Endometrium (tissue), 2 donors: Measurements from ENCODE around the gene VGLL4.
"Not testable (repeated sequence)": the region's sequence is repeated elsewhere in the genome, so short reads cannot be mapped to it uniquely, and the experiment has no call there.

Experiments used
- FAIRE-seq: peaks from 2 replicates; lab custom pipeline; 2012; peaks lifted over from hg19 to GRCh38; lab: Jason Lieb, UNC
- donor health status: control.
- donor health status: control.

Gene VGLL4, protein sequence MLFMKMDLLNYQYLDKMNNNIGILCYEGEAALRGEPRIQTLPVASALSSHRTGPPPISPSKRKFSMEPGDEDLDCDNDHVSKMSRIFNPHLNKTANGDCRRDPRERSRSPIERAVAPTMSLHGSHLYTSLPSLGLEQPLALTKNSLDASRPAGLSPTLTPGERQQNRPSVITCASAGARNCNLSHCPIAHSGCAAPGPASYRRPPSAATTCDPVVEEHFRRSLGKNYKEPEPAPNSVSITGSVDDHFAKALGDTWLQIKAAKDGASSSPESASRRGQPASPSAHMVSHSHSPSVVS

GRCh38 chr3:11643605-11644087 is at the start of gene VGLL4:
VGLL4 (minus strand) TSS chr3:11643915; CDS start chr3:11643518, 397 bp downstream.
- FAIRE-seq = no peak

DNA sequence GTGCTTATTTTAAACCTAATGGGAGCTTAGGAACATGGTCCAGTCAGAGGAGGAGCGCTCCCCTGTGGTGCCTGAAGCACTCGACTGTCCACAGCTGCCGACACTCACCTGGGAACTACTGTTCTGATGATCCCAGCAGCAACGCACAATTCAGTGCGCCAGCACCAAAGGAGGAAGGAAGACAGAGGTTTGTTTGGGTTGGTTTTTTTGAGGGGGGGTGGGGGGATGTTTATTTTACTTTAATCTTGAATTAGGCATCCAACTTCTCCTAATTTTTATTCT is 48.8 kb upstream of the VGLL4 start:
- FAIRE-seq = no peak

- FAIRE-seq = no peak
These were observed 48.2 kb upstream of the VGLL4 start for GRCh38 chr3:11691767-11692531.

GRCh38 chr3:11690863-11691766 is 47.4 kb upstream of the VGLL4 start:
- no peak for FAIRE-seq

GRCh38 chr3:11689749-11690148 is 46.0 kb upstream of the VGLL4 start:
- FAIRE-seq = no peak

DNA sequence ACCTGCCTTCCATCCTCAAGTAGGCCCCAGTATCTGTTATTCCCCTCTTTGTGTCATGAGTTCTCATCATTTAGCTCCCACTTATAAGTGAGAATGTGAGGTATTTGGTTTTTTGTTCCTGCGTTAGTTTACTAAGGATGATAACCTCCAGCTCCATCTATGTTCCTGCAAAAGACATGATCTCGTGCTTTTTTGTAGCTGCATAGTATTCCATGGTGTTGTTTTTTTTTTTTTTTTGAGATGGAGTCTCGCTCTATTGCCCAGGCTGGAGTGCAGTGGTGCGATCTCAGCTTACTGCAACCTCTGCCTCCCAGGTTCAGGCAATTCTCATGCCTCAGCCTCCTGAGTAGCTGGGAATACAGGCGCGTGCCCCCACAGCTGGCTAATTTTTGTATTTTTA is 41.3 kb upstream of the VGLL4 start:
- not testable (repeated sequence) for FAIRE-seq

DNA sequence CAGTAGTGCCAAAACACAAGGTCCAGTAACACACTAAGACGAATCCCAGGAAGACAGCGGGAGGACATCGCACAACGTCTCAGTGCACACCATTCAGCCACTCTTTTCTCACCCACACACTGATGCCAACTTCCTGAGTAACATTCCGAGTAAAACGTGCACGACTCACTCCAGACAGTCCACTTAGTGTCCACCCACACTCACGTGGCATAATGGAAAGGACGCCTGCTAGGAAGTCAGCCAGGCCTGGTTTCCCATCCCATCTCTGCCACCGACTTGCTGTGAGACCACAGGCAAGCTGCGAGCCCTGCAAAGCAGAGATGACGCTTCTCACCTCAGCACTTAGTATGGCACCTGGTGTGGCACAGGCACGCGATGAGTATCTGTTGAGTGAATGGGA is 36.8 kb upstream of the VGLL4 start:
- no peak for FAIRE-seq

DNA sequence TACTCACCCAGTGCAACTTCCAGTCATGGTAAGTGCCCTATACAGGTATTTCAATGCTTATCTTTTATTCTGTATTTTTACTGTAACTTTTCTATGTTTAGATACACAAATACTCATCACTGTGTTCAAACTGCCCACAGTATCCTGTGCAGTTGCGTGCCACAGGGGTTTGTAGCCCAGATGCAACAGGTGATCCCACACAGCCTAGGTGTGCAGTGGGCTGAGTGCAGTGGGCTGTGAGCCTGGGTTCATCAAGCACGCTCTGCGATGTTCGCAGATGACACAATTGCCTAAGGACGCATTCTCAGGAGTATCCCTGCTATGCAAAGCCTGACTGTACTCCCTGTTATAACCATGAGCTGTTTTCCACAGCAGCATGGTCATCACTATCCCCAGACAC is 36.2 kb upstream of the VGLL4 start:
- FAIRE-seq = no peak

DNA sequence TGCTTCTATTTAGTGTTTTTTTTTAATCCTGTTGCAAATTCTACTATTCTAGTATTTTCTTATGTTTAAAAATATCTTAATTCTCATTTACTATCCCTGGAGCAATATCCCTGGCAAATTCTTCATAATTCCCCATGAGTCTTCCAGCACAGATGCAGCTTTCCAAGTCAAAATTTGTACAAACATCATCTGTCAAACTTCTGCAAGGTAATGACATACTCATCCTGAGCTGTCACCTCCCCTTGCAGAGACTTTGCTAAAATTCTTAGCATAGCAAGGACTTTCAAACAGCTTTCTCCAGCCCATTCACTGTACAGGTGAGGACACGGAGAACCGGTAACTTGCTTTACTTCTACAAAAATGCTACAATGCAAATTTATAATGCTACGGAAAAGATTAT is 28.6 kb upstream of the VGLL4 start:
- FAIRE-seq = no peak

GRCh38 chr3:11671648-11672100 is 28.0 kb upstream of the VGLL4 start:
- no peak for FAIRE-seq

GRCh38 chr3:11668243-11669235 is 24.8 kb upstream of the VGLL4 start:
- FAIRE-seq = no peak

DNA sequence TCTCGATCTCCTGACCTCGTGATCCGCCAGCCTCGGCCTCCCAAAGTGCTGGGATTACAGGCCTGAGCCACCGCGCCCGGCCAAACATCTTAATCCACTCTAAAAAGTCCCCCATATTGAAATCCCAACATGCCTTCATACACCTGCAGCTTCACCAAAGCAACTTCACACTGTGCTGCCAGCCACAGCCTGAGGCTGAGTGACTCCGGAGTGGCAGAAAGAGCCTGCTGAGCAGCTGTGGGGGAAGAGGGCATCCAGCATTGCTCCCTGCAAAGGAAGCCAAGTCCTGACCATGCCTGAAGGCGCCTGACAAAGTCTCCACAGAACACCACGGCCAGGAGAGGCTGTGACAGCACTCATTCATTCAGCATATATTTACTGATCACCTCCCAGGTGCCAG is 21.6 kb upstream of the VGLL4 start:
- FAIRE-seq = no peak

DNA sequence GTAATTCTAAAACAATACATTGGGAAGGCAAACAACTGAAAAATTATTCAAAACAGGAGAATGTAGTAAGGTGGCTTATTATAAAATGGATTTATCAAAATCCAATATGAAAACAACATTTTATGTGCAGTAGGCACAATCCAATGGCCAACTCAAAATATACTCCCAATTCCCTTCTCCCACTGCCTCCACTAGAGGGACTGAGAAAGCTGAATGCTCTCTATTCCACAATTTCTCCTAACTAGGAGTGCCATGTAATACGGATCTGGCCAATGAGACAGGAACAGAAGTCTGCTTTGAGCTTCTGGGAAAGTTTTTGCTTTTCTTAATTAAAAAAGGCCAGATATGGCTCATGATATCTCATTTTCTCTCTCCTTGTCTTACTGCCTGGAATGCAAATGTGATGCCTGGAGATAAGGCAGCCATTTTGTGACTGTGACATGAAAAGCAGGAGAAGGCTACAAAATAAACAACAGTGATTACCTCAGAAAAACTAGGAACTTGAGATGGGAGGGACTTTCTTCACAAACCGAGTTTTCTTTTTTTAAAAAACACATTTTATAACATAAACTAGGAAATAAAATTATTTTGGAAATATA is 18.8 kb upstream of the VGLL4 start:
- no peak for FAIRE-seq

- FAIRE-seq = no peak
These were observed 18.1 kb upstream of the VGLL4 start for GRCh38 chr3:11661827-11662226.

DNA sequence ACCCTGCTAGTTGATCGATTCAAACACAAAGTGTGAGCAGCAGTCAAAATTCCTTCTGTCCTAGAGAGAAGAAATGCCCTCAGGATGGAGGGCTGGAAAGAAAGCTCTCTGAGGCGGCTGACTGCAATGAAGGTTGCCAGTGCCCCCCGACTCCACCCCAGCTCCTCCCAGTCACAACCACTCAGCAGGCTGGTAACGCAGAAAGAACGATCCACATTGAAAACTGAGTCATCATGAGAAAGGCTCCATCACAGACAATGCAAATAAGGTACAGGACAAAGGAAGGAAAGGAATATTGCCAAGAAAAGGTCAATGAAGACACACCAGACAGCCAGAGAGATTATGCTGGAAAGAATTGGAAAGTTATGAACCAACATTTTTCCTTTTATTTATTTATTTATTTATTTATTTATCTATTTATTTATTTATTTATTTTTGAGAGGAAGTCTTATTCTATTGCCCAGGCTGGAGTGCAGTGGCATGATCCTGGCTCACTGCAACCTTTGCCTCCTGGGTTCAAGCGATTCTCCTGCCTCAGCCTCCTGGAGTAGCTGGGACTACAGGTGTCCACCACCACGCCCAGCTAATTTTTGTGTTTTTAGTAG is 17.4 kb upstream of the VGLL4 start:
- no peak for FAIRE-seq

DNA sequence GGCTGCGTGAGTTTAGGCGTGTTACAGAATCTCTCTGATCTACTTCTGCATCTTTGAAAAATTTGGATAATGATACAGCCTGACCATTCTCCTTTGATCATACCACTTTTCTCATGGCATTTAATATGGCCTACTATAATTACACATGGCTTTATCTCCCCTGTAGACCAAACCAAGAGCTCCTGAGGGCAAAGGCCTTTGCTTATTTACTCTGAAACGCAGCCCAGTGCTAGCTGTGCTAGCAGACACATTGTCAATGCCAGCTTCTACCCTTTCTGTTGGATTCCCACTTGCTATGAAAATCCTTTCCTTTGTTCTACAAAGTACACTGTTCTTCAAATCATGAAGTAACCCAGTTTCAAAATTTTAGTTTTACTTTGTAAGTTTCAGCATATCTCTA is 16.5 kb upstream of the VGLL4 start:
- FAIRE-seq = no peak

GRCh38 chr3:11658180-11658579 is 14.5 kb upstream of the VGLL4 start:
- FAIRE-seq = no peak

DNA sequence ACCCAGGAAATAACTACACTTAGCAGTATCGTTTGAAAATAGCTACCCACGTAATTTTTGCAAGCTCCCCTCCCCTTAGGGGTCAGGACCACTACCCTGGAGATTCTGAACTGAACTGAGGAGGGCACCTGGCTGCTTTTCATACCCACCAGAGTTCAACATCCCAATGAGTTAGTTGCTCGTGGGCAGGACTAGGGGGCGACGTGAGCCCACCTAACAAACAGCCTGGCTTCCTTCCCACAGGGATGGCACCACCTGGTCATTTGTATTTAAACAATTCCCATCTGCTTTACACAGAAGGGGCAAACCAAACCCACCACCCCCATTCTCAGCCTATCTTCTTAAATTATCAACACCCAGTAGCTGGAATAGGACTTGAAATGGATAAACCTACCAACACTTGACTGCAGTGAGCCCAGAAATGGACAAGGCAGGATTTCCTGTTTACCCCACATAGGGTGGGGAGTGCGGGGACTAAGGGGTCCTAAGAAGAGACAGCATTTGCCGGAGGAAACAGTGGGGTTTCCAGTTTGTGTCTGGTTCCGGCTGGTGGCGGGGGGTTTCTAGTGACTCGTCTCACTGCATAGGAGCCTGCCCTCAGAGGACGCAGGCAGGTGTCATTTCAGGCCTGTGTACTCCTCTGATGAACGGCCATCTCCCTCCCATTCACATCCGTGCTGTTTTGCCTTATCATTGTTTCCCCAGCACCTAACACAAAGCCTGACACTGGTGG is 11.6 kb upstream of the VGLL4 start:
- no peak for FAIRE-seq

DNA sequence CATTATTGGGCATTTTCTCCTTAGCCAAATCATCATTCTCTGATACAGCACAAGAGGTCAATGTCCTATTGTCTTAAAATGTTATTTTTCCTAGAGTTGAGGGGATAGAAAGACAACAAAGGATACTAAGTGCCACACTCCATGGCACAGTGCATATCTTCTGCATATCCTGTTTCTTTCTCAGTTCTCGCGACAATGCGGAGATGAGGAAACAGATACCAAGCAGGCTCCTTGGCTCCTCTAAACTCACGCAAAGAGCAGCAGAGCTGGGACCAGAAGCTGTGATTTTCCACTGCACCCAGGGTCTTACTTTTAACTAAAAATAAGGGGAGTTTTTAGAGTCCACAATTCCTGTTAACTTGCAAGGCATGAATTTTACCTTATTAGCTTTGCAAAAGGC is 10.5 kb upstream of the VGLL4 start:
- no peak for FAIRE-seq
